ENCODE measurements around the gene TRIM74.
"Not testable (repeated sequence)": the region's sequence is repeated elsewhere in the genome, so short reads cannot be mapped to it uniquely, and the experiment has no call there.

The TRIM74 gene

DNA sequence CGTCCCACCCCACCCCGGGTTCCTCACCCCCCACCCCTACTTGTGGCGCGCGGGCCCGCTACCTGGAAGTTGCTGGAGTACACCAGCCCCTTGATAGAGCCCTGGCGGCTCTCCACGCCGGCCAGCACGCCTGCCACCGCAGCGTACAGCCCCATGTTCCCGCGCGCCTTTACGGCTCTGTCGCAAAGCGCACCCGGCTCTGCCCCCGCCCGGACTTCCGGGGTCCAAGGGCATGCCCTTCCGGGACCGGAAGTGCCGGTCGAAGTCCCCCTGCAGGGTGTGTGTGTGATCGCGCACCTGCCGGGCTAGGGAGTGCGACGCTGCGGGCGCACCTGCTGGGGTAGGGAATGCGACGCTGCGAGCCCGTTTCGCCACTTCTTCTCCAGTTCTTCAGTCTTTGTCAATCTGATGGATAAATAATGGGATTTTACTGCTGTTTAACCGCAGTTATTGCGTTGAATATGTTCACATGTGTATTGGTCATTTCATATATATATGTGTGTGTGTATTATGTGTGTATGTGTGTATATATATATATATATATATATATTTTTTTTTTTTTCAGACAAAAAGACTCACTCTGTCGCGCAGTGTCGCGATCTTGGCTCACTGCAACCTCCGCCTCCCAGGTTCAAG, 14.6 kb downstream of the TRIM74 start:
- not testable (repeated sequence) for DNase-seq

DNA sequence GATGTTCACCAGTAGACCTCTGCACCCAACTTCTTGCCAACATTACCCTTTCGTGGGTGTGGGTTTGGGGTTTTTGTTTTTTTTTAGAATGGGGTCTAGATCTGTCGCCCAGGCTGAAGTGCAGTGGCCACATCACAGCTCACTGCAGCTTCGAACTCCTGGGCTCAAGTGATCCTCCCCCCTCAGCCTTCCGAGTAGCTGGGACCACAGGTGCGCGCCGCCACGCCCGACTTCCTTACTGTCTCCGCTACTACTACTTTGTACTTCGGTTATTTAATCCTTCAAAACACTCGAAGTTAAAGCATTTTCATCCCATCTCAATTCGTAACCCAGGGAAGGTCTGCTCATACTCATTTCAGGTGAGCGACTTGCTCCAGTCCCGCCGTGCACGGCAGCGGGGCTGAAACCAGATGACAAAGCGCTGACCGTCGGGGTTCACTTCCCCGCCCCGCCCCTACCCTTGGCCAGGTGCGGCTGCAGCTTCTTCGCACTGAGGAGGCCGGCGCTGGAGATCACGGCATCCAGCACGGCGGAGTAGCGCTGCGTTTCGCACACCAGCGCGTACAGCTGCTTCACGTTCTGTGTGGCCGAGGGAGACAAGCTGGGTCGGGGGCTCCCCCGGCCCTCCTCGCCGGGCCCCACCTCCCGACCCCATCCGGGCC, 15.2 kb downstream of the TRIM74 start:
- not testable (repeated sequence) for DNase-seq

DNA sequence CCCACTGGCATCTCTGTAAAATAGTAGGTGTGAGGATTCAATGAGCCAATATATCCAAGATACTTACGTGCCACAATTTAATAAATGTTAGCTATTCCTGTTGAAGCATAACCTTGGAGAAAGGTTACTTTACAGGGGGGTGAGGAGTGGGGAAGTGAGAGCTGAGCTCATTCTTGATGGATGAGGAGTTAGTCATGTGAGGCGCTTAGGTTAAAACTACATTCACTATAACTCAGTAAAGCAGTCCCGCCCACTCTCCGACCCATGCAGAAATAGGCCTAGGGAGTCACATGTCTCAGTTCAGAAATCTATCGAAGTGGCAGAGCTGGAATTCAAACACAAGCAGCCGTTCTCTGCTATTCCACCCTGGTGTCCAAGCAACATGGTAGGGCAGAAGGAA, 18.8 kb downstream of the TRIM74 start:
- not testable (repeated sequence) for DNase-seq

DNA sequence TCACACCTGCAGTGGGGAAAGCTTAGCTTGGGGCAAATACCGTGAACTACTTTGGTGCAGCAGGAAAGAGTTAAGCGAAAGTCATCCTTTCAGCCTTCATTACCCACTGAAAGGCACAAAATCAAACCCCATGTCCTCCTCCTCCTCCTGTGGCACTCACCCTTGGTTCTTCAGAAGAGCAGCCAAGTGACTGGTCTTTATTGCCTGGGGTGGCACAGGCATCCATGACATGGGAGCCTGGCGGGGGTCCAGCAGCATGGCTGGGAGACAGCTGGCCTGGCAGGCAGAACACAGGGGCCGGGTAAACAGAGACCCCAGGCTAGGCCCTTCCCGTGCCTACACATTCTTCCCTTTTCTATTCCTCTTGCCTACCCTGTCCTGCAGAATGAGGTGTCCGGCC, 19.6 kb downstream of the TRIM74 start:
- DNase-seq = not testable (repeated sequence)

DNA sequence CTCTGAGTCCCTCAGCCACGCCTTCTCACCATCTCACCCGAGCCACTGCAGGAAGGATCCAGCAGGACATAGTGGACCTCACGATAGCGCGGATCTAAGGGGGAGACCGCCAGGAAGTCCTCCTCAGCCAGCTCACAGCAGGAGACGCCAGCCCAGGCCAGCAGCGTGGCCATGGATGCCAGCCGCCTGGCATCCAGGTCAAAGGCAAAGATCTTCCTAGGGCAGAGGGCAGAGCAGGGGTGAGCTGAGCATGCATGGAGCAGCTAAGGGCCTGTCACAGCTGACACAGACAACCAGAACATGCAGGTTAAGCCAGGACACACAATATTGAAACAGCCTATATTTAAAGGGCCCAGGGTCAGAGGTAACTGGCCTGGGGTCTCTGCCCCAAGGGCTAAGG, 20.0 kb downstream of the TRIM74 start:
- DNase-seq = not testable (repeated sequence)

DNA sequence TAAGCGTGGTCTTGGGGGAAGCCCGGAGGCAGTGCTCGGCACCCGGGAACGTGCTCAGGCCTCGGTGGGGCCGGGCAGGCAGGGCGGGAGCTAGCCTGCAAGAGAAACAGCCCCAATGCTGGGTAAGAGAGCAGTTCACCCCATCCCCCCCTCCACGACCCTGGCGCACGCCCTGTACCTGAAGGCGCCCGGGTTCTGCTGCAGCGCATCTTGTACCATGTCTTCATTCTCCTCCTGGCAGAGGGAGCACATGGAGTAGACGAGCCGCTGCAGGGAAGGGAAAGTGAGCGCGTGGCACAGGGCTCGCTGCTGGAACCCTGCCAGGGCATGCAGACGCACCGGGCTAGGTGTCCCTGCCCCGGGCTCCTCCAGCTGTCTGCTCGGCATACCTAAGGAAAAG, 20.6 kb downstream of the TRIM74 start:
- DNase-seq = not testable (repeated sequence)

DNA sequence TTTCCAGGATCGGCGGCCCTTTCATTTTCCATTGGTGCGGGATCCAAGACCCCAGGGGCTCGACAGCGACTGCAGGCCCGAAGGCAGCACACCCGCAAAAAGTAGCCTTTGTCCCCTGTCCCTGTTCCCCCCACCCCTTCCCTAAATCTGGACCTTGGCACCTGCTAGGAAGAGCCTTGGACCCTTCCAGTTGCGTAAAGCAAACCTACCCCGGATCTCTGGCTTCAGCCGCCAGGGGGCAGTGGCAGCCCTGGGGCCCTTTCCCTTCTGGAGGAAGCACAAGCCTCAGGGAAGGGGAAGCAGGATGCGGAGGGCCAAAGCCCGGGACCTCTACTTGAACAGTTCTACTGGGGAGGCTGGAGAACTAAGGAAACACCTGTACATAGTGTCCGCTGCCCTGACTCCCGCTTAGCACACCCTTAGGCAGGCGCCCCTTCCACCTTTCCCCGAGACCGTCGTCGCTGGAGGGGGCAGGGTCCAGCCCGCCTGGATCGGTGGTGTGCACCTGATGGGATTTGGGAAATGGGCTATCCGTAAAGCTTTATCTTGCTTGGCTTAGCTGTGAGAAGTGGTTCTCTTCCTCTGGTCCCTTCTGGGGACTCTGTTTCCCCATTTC, 23.0 kb downstream of the TRIM74 start:
- DNase-seq = not testable (repeated sequence)

DNA sequence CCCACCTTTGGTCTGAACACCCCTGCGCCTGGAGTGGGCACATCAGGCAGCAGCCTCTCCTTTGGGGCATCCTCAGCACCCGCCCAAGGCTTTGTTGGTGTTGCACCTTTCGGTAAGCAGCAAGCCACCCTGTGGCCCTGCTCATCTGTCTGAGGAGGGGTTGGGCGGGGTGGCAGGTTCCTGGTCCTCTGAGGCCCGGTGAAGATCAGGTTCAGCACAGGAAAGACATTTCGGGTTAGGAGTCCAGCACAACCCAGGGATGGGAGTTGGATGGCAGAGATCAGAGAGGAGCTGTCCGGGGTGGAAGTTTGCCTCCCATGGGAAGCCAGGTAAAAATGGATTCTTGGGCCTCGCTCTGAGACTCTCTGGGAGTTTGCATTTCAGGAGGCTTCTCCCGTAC, 23.7 kb downstream of the TRIM74 start:
- DNase-seq = not testable (repeated sequence)

DNA sequence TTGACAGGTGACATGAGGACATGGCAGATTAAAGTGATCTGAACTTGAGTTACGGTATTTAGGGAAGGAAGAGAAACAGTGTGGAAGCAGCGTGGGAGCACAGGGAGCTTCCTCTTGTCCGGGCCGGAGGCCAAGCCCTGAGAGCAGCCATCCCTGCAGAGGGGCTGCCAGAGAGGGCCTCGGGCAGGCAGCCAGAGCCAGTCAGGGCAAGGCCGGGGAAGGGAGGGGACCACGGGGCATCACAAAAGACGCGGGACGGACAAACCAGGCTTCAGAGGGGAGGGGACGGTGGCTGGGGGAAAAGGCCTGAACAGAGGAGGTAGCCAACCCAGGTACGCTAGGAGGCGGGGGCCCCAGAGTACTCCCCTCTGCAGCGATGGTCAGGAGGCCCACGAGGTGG, 24.3 kb downstream of the TRIM74 start:
- DNase-seq = not testable (repeated sequence)

DNA sequence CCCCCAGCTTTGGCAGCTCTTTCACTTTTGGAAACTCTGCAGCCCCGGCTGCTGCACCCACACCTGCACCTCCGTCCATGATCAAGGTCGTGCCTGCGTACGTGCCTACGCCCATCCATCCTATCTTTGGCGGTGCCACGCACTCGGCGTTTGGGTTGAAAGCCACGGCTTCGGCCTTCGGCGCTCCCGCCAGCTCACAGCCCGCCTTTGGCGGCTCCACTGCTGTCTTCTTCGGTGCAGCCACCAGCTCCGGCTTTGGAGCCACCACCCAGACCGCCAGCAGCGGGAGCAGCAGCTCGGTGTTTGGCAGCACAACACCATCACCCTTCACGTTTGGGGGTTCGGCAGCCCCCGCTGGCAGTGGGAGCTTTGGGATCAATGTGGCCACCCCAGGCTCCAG, 26.3 kb downstream of the TRIM74 start:
- not testable (repeated sequence) for DNase-seq

DNA sequence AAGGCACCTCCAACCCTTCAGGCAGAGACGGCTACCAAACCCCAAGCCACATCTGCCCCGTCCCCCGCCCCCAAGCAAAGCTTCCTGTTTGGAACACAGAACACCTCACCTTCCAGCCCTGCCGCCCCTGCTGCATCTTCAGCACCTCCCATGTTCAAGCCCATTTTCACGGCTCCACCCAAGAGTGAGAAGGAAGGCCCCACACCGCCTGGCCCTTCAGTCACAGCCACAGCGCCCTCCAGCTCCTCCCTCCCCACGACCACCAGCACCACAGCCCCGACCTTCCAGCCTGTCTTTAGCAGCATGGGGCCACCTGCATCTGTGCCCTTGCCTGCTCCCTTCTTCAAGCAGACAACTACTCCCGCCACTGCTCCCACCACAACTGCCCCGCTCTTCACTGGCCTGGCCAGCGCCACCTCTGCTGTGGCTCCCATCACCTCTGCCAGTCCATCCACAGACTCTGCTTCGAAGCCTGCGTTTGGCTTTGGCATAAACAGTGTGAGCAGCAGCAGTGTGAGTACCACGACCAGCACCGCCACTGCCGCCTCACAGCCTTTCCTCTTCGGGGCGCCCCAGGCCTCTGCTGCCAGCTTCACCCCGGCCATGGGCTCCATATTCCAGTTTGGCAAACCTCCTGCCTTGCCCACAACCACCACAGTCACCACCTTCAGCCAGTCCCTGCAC, 27.1 kb downstream of the TRIM74 start:
- not testable (repeated sequence) for DNase-seq

DNA sequence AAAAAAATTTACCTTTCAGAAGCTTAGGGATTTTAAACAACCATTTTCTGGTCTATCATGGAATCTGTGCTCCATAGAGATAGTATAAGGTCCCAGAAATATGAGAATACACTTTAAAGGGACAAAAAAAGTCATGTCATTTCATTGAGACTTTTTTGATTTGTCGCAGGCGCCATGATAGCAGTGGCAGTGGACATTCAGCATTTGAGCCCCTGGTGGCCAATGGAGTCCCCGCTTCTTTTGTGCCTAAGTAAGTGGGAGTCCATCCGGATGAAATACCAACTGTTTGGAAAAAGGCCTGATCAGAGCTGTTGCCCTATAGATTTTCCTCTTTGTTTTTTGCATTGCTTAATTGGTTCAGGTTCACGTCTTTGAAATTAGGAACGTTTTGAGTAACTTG, 41.0 kb downstream of the TRIM74 start:
- DNase-seq = not testable (repeated sequence)

DNA sequence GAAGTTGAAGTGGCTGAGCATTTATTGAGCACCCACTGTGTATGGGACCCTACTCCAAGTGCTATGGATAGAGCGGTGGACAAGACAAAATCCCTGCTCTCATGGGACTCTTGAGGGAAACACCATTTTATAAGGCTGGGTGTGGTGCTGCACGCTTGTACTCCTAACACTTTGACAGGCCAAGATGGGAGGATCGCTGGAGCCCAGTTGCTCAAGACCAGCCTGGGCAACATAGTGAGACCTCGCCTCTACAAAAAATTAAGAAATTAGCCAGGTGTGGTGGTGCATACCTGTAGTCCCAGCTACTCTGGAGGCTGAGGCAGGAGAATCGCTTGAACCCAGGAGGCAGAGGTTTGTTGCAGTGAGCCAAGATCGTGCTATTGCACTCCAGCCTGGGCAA, 41.5 kb downstream of the TRIM74 start:
- DNase-seq = not testable (repeated sequence)

DNA sequence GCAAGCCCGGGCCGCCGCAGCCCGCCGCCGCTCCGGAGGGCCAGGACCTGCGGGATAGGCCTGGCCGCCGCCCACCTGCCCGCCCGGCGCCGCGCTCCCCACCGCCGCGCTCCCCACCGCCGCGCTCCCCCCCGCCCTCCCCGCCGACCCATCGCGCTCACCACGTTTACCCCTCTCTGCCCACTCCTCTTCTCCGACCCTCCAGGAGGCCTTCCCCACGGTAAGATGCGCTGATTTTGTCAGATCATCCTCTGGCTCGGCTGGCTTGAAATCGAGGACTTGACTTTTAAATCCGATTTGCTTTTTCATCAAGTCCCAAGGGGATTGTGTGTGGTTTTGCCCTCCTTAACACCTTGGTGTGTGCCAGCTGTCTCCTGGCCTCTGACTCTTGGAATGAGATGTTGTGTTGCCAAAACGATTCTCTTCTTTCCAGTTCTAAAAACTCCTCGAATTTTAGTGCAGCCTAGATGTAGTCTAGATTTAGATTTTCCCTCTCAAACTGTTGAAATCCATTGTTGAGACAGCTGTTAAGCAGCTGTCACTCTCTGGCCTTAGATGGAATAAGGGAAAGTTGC, 43.6 kb downstream of the TRIM74 start:
- DNase-seq = no peak

DNA sequence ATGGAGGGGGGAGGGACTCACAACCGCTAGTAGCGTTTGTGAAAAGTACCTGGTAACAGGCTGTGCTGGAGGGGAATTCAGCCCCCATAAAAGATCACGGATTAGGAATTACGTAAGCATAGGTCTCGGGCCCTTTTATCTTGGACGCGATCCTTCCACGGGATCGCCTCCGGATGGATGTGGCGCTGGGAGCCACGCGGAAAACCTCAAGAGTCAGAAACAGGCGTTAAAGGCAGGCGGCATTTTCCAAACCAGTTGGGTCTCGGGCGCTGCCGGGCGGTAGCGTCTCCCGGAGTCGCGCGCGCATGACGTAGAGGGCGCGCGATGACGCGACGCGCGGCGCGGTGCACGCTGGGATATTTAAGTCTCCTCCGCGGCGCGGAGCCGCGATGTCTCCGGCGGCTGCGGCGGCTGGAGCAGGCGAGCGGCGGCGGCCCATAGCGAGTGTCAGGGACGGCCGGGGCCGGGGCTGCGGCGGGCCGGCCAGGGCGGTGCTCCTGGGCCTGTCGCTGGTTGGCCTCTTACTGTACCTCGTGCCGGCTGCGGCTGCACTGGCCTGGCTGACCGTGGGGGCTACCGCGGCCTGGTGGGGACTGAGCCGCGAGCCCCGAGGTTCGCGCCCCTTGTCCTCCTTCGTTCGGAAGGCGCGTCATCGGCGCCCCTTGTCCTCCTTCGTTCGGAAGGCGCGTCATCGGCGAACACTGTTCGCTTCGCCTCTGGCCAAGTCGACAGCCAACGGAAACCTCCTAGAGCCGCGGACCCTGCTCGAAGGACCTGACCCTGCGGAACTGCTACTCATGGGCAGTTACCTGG, 44.3 kb downstream of the TRIM74 start, which contains the start of gene POM121:
Gene POM121, plus strand, starts transcription at position 363 of the 813 bp plus-strand sequence. Its CDS starts 27 bp downstream, at position 390.
- peak; percentile 88 to 91 for DNase-seq

DNA sequence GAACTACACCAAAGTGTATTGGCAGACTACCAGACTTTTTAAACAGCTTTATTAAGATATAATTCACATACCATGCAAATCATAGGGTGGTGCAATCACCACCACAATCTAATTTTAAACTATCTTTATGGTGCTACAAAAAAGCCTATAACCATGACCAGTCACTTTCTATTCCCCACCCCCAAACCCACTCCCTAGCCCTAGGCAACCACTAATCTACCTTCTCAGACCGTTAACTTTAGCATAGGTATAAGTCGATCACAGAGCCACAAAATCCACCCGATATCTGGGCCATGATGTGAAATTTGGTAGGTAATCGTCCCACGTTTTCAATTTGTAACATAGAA, 44.9 kb downstream of the TRIM74 start:
- DNase-seq = no peak

DNA sequence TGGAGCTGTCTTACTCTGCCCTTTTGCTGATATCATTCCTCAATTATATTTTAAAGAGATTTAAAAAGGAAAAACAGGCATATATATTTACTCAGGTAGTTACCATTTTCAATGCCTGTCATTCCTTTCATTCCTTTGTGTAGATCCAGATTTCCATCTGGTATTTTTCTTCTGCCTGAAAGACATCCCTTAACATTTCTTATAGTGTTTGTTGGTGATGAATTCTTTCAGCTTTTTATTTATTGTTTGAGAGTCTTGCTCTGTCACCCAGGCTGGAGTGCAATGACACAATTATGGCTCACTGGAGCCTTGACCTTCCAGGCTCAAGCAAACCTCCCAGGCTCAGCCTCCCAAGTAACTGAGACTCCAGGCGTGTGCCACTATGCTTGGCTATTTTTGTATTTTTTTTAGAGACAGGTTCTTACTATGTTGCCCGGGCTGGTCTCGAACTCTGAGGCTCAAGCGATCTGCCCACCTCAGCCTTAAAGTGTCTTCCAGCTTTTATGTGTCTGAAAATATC, 50.0 kb downstream of the TRIM74 start:
- DNase-seq = no peak

DNA sequence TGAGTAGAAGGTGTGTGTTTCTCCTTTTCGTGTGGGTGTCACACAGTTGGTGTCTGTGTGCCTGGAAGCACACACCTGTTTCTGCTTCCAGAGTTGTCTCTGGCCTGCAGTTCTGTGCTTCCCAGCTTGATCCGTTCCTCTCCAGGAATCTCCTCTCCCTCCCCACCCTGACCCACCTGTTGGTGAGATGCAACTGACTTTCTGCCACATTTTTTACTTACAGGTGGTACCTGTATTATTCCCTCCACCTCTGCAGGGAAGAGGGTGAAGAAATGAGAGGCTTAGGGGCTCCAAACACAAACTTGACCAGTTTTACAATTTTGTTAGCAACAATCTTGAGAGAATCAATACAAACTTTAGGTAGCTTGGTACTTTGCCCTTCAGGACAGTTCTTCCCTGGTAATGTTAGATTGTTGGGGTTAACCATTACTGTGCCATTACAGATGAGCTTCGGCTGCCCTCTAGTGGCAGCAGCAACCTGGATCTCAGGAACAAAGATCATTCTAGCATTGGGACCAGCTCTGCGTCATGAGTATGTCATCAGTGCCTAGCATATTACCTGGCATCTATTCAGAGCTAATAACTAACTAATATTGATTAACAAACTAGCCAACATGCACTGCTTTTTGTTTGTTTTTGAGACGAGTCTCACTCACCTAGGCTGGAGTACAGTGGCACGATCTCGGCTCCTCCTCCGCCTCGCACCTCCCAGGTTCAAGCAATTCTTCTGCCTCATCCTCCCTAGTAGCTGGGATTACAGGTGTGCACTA, 54.3 kb downstream of the TRIM74 start:
- peak; percentile 50 to 56 for DNase-seq

DNA sequence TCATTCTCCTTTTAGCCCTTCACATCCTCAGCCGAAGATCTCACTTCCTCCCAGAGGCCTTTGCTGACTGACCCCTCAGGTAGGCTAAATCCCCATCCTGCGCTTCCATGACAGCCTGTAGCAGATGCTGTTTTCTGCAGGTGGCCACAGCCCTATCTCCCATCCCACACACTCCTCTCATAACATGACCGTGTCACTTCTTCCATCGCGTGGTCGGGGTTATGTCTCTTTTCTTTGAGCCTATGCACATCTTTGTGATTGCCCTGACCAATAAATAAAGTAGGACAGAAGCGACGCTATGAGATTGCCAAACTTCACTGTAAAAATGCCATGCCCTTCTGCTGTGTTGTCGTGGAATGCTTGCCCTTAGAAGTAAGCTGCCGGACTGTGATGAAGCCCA, 55.5 kb downstream of the TRIM74 start:
- DNase-seq = not testable (repeated sequence)

DNA sequence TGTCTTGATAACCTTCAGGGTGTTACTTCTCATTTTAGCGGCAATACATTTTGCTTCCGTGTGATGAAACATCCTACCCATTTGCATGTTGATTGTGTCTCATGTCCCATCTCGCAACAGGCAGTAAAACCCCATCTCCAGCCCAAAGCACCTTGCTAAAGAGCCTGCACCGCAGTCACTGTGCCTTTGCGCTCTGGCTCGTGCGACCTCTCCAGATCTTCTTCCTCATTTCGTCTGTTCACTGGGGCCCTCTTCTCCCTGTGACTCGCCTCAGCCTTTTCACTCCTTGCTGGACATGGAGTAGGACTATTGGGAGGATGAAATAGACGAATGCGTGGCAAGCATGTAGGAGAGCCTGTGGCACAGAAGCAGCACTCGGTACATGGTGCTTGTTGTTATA, 57.9 kb downstream of the TRIM74 start:
- peak in 1 of 2 donors; percentile 26 for DNase-seq
